Right lobe of liver (tissue), 6 donors: Measurements from ENCODE around the gene TIGAR. TPM values are rescaled to one million over a fixed set of nuclear protein-coding genes. Genes with fewer than 3 reads are reported as not detected.

Source experiments
- ATAC-seq, 4 donors: fragments of 200-7000 bp; cut with Tn5 transposase; one replicate each; pipeline ENCODE4 v1.9.1; 2020; ENCODE audit warnings: mild to moderate bottlenecking in 4 of 4, moderate library complexity in 4 of 4
- DNase-seq, 3 donors: peaks; one replicate each; pipeline ENCODE4 v3.0.0-alpha.2; 2020
- H3K27ac ChIP-seq, 3 donors: fragments of 200-600 bp; one replicate each; pipeline ENCODE4 v1.8.0; 2022
- H3K27me3 ChIP-seq, 2 donors: fragments of 200-600 bp; one replicate each; pipeline ENCODE4 v1.8.0; 2022
- H3K36me3 ChIP-seq, 4 donors: fragments of 200-600 bp; sonication (generic) in 1 of 4; one replicate each; pipeline versions ENCODE4 v1.5.1 to v1.8.0; 2017 to 2022; ENCODE audit warnings: control low read depth in 1 of 4
- H3K4me1 ChIP-seq, 4 donors: fragments of 200-600 bp; sonication (generic) in 1 of 4; one replicate each; pipeline versions ENCODE4 v1.5.1 to v1.8.0; 2017 to 2022; ENCODE audit warnings: control low read depth in 1 of 4
- H3K4me3 ChIP-seq, 3 donors: fragments of 200-600 bp; one replicate each; pipeline ENCODE4 v1.8.0; 2022
- H3K9me3 ChIP-seq, 4 donors: fragments of 200-600 bp; sonication (generic) in 1 of 4; one replicate each; pipeline versions ENCODE4 v1.5.1 to v1.8.0; 2017 to 2022; ENCODE audit warnings: control low read depth in 1 of 4
- POLR2A ChIP-seq: fragments of 450-650 bp; IDR thresholded peaks from one replicate; pipeline ENCODE4 v1.6.1; 2017; ENCODE audit warnings: antibody characterized with exemption, mild to moderate bottlenecking
- WGBS: methylation state at CpG from one replicate; pipeline ENCODE4 v1.1.6; 2018; ENCODE audit warnings: low coverage, low lambda C conversion rate; ENCODE audit not compliant: insufficient coverage; ENCODE audit errors: missing lambda C conversion rate; 5-methylcytosine and 5-hydroxymethylcytosine counted together
- intact Hi-C, 2 donors: fragments of 100-400 bp; cut with DNase I; formaldehyde crosslinking; loops; one replicate each; pipeline versions ENCODE4 v1.11.2 to v1.14.1; 2022
- total RNA-seq, 6 experiments: library from RNA; depleted of rRNA in 2 of 6; stranded (reverse); fragments of >200 nt in 2 of 6; fragmentation: NEBNext Ultra II Directional in 3 of 6; extraction: Animal tissue kit (Norgen Biotek cat#: 25700) in 3 of 6; gene quantifications; one replicate each; pipeline versions ENCODE4 v1.1.0 to v1.2.4, GENCODE V29; 2016 to 2023
- TF ChIP-seq, protein P1 (sequence below), 4 donors: fragments of 200-600 bp in 3 of 4; fragments of 450-650 bp in 1 of 4; IDR thresholded peaks; one replicate each; pipeline versions ENCODE4 v1.5.1 to v1.8.0; 2016 to 2022; ENCODE audit warnings: antibody characterized with exemption in 4 of 4, mild to moderate bottlenecking in 2 of 4
- donor health status: DM: no; HTN: yes; CAD: no.
- donor health status: DM: no; HTN: no; CAD: no.
- donor health status: DM: no; HTN: no; CAD: no.
- donor health status: DM: no; HTN: yes; CAD: no.
- donor health status: DM: no; HTN: yes; CAD: no.

Gene TIGAR
- total RNA-seq, 6 experiments from 2014 or later: 4.0 to 9.1 (median 5.1) TPM

DNA sequence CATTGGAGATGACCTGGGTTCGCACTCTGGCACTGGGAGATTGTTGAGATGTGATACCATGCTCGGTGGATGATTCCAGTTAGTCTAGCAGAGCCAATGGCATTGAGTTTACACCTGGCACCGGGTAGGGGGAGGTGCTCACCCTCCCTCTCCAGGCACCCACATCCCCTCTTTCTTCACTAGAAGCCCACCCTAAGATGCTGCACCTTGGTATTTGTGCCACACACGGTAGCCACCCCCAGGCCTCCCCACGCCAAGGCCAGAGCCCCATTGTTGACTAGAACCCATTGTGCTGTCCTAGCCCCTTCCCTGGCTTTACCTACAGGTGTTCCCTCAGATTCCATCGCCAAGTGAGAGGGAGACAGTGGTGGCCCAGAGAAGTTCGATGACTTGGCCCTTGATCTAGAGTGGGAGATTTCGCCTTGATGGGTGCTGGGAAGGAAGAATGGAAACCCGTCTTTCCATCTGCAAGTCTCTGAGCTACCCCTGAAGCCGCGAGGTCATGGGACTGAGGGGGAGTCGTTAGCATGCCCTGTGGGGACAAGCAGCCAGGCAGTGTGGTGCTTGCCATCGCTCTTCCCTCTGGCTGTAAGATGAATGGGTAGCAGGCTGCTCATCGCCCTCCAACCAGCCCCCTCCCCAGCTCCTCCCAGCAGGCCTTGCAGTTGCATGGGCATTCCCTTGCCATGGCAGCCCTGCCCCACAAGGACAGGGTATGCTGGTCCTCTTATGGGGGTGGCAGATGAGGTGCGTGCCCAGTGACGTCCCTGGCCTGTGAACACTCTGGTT lies 38.7 kb upstream of the TIGAR start:
- H3K27me3 ChIP-seq: no peaks in the 10 kb centered on the region
- H3K9me3 ChIP-seq: no peaks in the 10 kb centered on the region
- no peak overlapping the region for H3K27ac ChIP-seq
- no peak overlapping the region for H3K4me3 ChIP-seq
- H3K4me1 ChIP-seq: peaks cover 0 to 4% (median 0%) of the 10 kb centered on the region in 4 donors
- ATAC-seq (no peak), DNase-seq (no peak)
- intact Hi-C loops: loop anchor here in 1 of 2 donors (5.0 kb wide), 1 partner anchor 400 kb away; no protein-coding TSS in a partner anchor
- WGBS: no CpG with 5 or more reads among the region's 16 CpGs
- TF ChIP-seq POLR2A: no peak
- TF ChIP-seq, protein P1, sequence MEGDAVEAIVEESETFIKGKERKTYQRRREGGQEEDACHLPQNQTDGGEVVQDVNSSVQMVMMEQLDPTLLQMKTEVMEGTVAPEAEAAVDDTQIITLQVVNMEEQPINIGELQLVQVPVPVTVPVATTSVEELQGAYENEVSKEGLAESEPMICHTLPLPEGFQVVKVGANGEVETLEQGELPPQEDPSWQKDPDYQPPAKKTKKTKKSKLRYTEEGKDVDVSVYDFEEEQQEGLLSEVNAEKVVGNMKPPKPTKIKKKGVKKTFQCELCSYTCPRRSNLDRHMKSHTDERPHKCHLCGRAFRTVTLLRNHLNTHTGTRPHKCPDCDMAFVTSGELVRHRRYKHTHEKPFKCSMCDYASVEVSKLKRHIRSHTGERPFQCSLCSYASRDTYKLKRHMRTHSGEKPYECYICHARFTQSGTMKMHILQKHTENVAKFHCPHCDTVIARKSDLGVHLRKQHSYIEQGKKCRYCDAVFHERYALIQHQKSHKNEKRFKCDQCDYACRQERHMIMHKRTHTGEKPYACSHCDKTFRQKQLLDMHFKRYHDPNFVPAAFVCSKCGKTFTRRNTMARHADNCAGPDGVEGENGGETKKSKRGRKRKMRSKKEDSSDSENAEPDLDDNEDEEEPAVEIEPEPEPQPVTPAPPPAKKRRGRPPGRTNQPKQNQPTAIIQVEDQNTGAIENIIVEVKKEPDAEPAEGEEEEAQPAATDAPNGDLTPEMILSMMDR (IDR thresholded peaks at IDR 0.05): no peak
- H3K36me3 ChIP-seq: no peaks in the 10 kb centered on the region

DNA sequence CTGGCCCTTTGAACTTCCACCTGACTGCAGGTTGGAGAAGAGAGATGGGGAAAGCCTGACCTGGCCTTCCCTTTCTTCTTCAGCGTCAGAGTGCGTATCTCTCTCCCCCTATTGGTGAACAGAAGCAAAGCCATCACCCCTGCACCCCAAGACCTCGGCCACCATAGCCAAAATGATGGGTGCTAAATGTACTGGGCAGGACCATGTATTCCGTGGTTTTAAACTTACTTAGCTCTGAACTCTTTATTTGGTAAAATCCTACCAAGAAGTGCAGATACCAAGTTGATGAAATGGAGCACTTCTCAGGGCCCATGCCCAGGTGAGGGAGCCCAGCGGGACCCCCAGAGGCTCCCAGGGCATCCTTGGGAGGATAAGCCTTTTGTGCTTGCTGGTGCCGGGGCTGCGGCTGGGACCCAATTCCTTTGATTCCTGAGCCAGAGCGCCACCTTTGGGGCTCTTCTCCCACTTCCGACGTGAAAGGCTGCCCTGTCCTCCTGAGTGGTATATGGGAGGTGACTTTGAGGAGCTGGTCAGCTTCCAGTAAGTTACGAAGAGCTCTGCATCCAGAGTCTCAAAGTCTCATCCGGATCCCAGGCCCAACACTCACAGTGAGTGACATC lies 38.0 kb upstream of the TIGAR start:
- DNase-seq (no peak), ATAC-seq (no peak)
- H3K9me3 ChIP-seq: no peaks in the 10 kb centered on the region
- TF ChIP-seq, protein P1 (IDR thresholded peaks at IDR 0.05): no peak
- no peak for TF ChIP-seq POLR2A
- WGBS: 52% methylated on average over 3 of the region's 12 CpGs
- no peak overlapping the region for H3K27ac ChIP-seq
- no peaks in the 10 kb centered on the region for H3K36me3 ChIP-seq
- H3K27me3 ChIP-seq: no peaks in the 10 kb centered on the region
- H3K4me3 ChIP-seq: no peak overlapping the region
- intact Hi-C loops: loop anchor here in 1 of 2 donors (5.0 kb wide), 1 partner anchor 401 kb away; no protein-coding TSS in a partner anchor
- H3K4me1 ChIP-seq: peaks cover 0 to 4% (median 0%) of the 10 kb centered on the region in 4 donors

DNA sequence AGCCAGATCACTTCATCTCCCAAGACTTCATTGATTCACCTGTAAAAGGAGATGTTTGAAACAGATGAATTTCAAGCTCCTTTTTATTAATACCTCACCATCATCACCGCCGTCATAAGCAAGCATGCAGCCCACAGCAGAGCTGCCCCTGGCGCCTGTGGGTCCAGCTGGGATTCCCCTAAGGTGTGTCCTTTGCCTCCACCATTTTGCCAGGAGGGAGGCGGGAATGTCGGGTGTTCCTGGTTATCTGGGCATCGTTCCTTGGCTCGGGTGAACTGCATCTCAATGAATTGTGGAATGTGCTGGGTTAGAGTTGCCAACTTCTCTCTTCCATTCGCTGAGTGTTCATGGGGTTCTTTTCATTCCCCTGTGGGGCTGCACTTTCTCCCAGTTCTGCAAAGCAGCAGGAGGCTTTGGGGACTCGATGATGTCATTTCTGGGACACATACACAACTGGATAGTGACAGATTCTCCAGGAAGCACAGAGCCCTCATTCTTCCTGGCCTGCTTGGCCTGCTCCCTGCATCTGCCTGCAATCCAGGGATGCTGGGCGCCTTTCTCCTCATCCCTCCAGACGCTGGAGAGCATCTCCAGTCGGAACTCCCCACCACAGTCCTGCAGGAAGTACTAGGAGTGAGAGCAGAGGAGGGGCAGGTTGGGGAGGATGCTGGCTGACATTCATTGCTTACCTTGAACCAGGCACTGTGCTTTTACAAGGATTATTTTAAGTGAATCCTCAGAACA lies 37.3 kb upstream of the TIGAR start:
- Histone ChIP-seq H3K4me3 (no peak overlapping the region), H3K27ac (no peak overlapping the region), H3K36me3 (no peaks in the 10 kb centered on the region), H3K27me3 (no peaks in the 10 kb centered on the region), H3K9me3 (no peaks in the 10 kb centered on the region), H3K4me1 (peaks cover 0 to 4% (median 0%) of the 10 kb centered on the region in 4 donors)
- 63% methylated on average over 6 of the region's 12 CpGs for WGBS
- intact Hi-C loops: loop anchor here in 1 of 2 donors (5.0 kb wide), 1 partner anchor 401 kb away; no protein-coding TSS in a partner anchor
- DNase-seq: no peak
- ATAC-seq: no peak
- TF ChIP-seq POLR2A: no peak
- TF ChIP-seq, protein P1 (IDR thresholded peaks at IDR 0.05): no peak

DNA sequence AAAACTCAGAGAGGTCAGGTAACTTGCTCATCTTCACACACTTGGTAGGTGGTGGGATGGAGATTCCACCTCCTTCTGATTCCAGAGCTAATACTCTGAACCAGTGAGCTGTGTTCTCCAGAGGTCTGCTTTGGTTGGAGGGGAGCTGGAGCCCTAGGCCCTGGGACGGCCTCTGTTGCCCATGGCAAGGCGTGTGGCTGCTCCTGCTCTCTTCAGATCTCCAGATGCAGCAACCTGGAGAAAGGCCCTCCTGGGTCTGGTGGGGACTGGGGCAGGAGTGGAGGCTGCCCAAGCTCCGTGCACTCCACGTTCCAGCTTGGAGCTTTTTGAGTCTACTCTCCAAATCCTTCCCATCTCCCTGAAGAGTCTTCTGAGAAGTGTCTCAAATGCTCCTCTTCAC lies 36.7 kb upstream of the TIGAR start:
- Histone ChIP-seq H3K27ac (no peak overlapping the region), H3K9me3 (no peaks in the 10 kb centered on the region), H3K4me1 (peaks cover 0 to 4% (median 0%) of the 10 kb centered on the region in 4 donors), H3K4me3 (no peak overlapping the region), H3K36me3 (no peaks in the 10 kb centered on the region), H3K27me3 (no peaks in the 10 kb centered on the region)
- TF ChIP-seq, protein P1 (IDR thresholded peaks at IDR 0.05): no peak
- no peak for TF ChIP-seq POLR2A
- no peak for ATAC-seq
- no peak for DNase-seq
- 65% methylated on average over 2 of the region's 4 CpGs for WGBS
- intact Hi-C loops: loop anchor here in 1 of 2 donors (5.0 kb wide), 1 partner anchor 402 kb away; no protein-coding TSS in a partner anchor
